WERI-Rb-1 (cell line): ENCODE measurements around the gene PAPPA.

Source experiments
- DNase-seq: peaks from one replicate; pipeline ENCODE4 v3.0.0-alpha.2; 2020
- H3K27ac ChIP-seq: fragments of 250-450 bp; sonication (Bioruptor Pico); 2 replicates; pipeline ENCODE4 v1.5.1; 2020; ENCODE audit warnings: mild to moderate bottlenecking, moderate library complexity
- H3K27me3 ChIP-seq: fragments of 250-450 bp; sonication (Bioruptor Pico); 2 replicates; pipeline ENCODE4 v1.5.1; 2021; ENCODE audit warnings: mild to moderate bottlenecking, low read depth, moderate library complexity; ENCODE audit not compliant: insufficient read depth, severe bottlenecking
- H3K36me3 ChIP-seq: fragments of 250-450 bp; sonication (Bioruptor Pico); 2 replicates; pipeline ENCODE4 v1.5.1; 2020; ENCODE audit warnings: mild to moderate bottlenecking, moderate library complexity
- H3K4me3 ChIP-seq: 2 replicates; pipeline ENCODE4 v1.5.1; 2011; ENCODE audit warnings: low read depth, mild to moderate bottlenecking, control low read depth, low read length
- H3K9me3 ChIP-seq: fragments of 250-450 bp; sonication (Bioruptor Pico); 2 replicates; pipeline ENCODE4 v1.5.1; 2021; ENCODE audit warnings: mild to moderate bottlenecking, moderate library complexity; ENCODE audit not compliant: severe bottlenecking
- CTCF ChIP-seq: IDR thresholded peaks from 2 replicates; pipeline ENCODE4 v1.5.1; 2011; ENCODE audit warnings: low read depth, mild to moderate bottlenecking, control low read depth, inconsistent platforms, low read length

Gene PAPPA

GRCh38 chr9:116423149-116423548 lies 269.6 kb downstream of the PAPPA start:
- no peak for DNase-seq
- Histone ChIP-seq H3K36me3 (peaks cover 30% of the 10 kb centered on the region), H3K27ac (no peak overlapping the region), H3K9me3 (no peaks in the 10 kb centered on the region), H3K27me3 (no peaks in the 10 kb centered on the region), H3K4me3 (no peak overlapping the region)
- no peak for TF ChIP-seq CTCF

DNA sequence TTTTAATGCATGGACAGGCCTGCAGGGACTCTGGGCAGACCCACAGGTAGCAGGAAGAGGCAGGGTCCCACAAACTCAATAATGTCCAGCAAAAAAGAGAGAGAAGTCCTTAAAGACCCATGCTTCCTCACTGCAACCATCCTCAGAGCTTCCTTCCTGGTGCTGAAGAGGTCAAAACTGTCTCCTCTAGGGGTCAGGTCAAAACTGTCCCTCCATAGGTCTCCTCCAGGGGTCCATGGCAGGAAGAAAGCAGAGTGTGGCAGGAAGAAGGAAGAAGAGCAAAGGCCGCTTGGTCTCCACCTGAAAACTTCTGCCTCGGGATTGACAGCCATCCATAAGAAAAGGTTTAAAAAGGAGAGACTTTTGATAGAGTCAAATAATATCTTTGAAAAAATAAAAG lies 271.7 kb downstream of the PAPPA start:
- H3K27me3 ChIP-seq: no peaks in the 10 kb centered on the region
- H3K9me3 ChIP-seq: no peaks in the 10 kb centered on the region
- H3K27ac ChIP-seq: no peak overlapping the region
- peaks cover 16% of the 10 kb centered on the region for H3K36me3 ChIP-seq
- no peak overlapping the region for H3K4me3 ChIP-seq
- no peak for DNase-seq
- no peak for TF ChIP-seq CTCF

- Histone ChIP-seq H3K4me3 (no peak overlapping the region), H3K36me3 (no peaks in the 10 kb centered on the region; the same call in 1 of the 2 replicates), H3K9me3 (no peaks in the 10 kb centered on the region), H3K27ac (no peak overlapping the region), H3K27me3 (no peaks in the 10 kb centered on the region)
- no peak for DNase-seq
- TF ChIP-seq CTCF: no peak
Measured at GRCh38 chr9:116430849-116431248, 277.3 kb downstream of the PAPPA start.

- no peaks in the 10 kb centered on the region for H3K36me3 ChIP-seq
- H3K4me3 ChIP-seq: no peak overlapping the region
- H3K27me3 ChIP-seq: no peaks in the 10 kb centered on the region
- no peak for DNase-seq
- no peak for TF ChIP-seq CTCF
- no peak overlapping the region for H3K27ac ChIP-seq
- no peaks in the 10 kb centered on the region for H3K9me3 ChIP-seq
Measured at GRCh38 chr9:116432051-116432450, 278.5 kb downstream of the PAPPA start.

- no peaks in the 10 kb centered on the region for H3K27me3 ChIP-seq
- no peak overlapping the region for H3K4me3 ChIP-seq
- H3K36me3 ChIP-seq: peaks cover 5% of the 10 kb centered on the region
- TF ChIP-seq CTCF: no peak
- no peak for DNase-seq
- no peak overlapping the region for H3K27ac ChIP-seq
- H3K9me3 ChIP-seq: no peaks in the 10 kb centered on the region
Measured at GRCh38 chr9:116434314-116434713, 280.7 kb downstream of the PAPPA start.

GRCh38 chr9:116435706-116436105 lies 282.1 kb downstream of the PAPPA start:
- no peaks in the 10 kb centered on the region for H3K9me3 ChIP-seq
- no peaks in the 10 kb centered on the region for H3K27me3 ChIP-seq
- H3K27ac ChIP-seq: no peak overlapping the region
- peaks cover 19% of the 10 kb centered on the region for H3K36me3 ChIP-seq
- TF ChIP-seq CTCF: no peak
- no peak overlapping the region for H3K4me3 ChIP-seq
- no peak for DNase-seq
